T-cell (primary cell): ENCODE data around the gene DRD5. TPM values are rescaled to one million over a fixed set of nuclear protein-coding genes. Genes with fewer than 3 reads are reported as not detected.
"Not testable (repeated sequence)": the region's sequence is repeated elsewhere in the genome, so short reads cannot be mapped to it uniquely, and the experiment has no call there.

Source experiments
- ATAC-seq, 4 experiments: fragments of 200-7000 bp in 3 of 4; fragments of 150-1000 bp in 1 of 4; cut with Tn5 transposase; replicated peaks in 1 of 4; 1 replicate in 3 of 4; 2 replicates in 1 of 4; pipeline ENCODE4 v1.10.0; 2021; ENCODE audit warnings: moderate library complexity in 3 of 4, mild to moderate bottlenecking in 2 of 4, moderate number of reproducible peaks in 1 of 4
- CTCF ChIA-PET, 2 donors: fragments of 300-600 bp; sonication (Branson Sonifier 250); formaldehyde crosslinking; loops; one replicate each; lab custom pipeline; 2022; ENCODE audit warnings: antibody characterized with exemption in 2 of 2; lab: Charles Lee
- POLR2A ChIA-PET, 2 donors: fragments of 300-600 bp; sonication (Branson Sonifier 250); formaldehyde crosslinking; loops; one replicate each; lab custom pipeline; 2022; ENCODE audit warnings: antibody characterized with exemption in 2 of 2; lab: Charles Lee
- DNase-seq, 35 experiments: peaks; one replicate each; pipeline versions ENCODE4 v3.0.0 to v3.0.0-alpha.2; 2013 to 2023
- H3K27ac ChIP-seq: one replicate; pipeline ENCODE4 v1.5.1; 2013; ENCODE audit warnings: low read length
- H3K27me3 ChIP-seq, 2 experiments: replicated peaks in 1 of 2; 1 replicate in 1 of 2; 2 replicates in 1 of 2; pipeline versions ENCODE4 v1.6.1 to v1.7.0; 2013; ENCODE audit warnings: low read length in 1 of 2, mixed read lengths in 1 of 2; ENCODE audit not compliant: control insufficient read depth in 2 of 2, insufficient read depth in 2 of 2; ENCODE audit errors: extremely low read depth in 1 of 2
- H3K36me3 ChIP-seq, 2 donors: 1 replicate in 1 of 2; 2 replicates in 1 of 2; pipeline versions ENCODE4 v1.6.1 to v1.7.0; 2013; ENCODE audit warnings: low read length in 1 of 2; ENCODE audit not compliant: control insufficient read depth in 2 of 2, insufficient read depth in 1 of 2; ENCODE audit errors: extremely low read depth in 1 of 2
- H3K4me1 ChIP-seq, 2 experiments: 1 replicate in 1 of 2; 2 replicates in 1 of 2; pipeline versions ENCODE4 v1.6.1 to v1.7.0; 2013; ENCODE audit warnings: low read length in 2 of 2, mixed read lengths in 1 of 2; ENCODE audit not compliant: insufficient read depth in 2 of 2, control insufficient read depth in 1 of 2; ENCODE audit errors: extremely low read depth in 1 of 2
- H3K4me3 ChIP-seq, 2 donors: 1 replicate in 1 of 2; 2 replicates in 1 of 2; pipeline versions ENCODE4 v1.5.1 to v1.7.0; 2013; ENCODE audit warnings: mild to moderate bottlenecking in 2 of 2, low read length in 1 of 2, moderate library complexity in 1 of 2; ENCODE audit not compliant: control insufficient read depth in 1 of 2; ENCODE audit errors: extremely low read depth in 1 of 2
- H3K9me3 ChIP-seq: 2 replicates; pipeline ENCODE4 v1.7.0; 2013
- H3K27ac Mint-ChIP-seq, 2 donors: one replicate each; pipeline ENCODE4 v1.8.0; 2020 to 2021; ENCODE audit warnings: mild to moderate bottlenecking in 2 of 2, mixed read lengths in 2 of 2
- H3K27me3 Mint-ChIP-seq, 2 donors: one replicate each; pipeline ENCODE4 v1.8.0; 2021 to 2022; ENCODE audit warnings: mixed read lengths in 2 of 2
- H3K36me3 Mint-ChIP-seq: one replicate; pipeline ENCODE4 v1.8.0; 2021; ENCODE audit warnings: mixed read lengths
- H3K4me1 Mint-ChIP-seq, 3 donors: one replicate each; pipeline ENCODE4 v1.8.0; 2020 to 2022; ENCODE audit warnings: mixed read lengths in 3 of 3, mild to moderate bottlenecking in 1 of 3
- H3K4me3 Mint-ChIP-seq, 3 donors: one replicate each; pipeline ENCODE4 v1.8.0; 2020 to 2022; ENCODE audit warnings: mild to moderate bottlenecking in 3 of 3, mixed read lengths in 3 of 3, moderate library complexity in 3 of 3
- H3K9me3 Mint-ChIP-seq, 3 donors: one replicate each; pipeline ENCODE4 v1.8.0; 2020 to 2022; ENCODE audit warnings: mixed read lengths in 3 of 3
- WGBS: methylation state at CpG from one replicate; pipeline ENCODE4 v1.1.5; 2013; ENCODE audit warnings: missing lambda C conversion rate; ENCODE audit not compliant: insufficient coverage; 5-methylcytosine and 5-hydroxymethylcytosine counted together
- total RNA-seq, 35 experiments: library from RNA in 6 of 35; stranded (reverse) in 6 of 35; fragments of 120-200 nt in 1 of 35; gene quantifications; one replicate each; pipeline versions ENCODE4 v1.2.1 to v1.2.4 and lab custom pipeline; 2013 to 2026

DRD5 gene
- total RNA-seq, 5 donors from 2014 or later (not counting 1 experiment from before 2014, with no cell fraction given): not detected

DNA sequence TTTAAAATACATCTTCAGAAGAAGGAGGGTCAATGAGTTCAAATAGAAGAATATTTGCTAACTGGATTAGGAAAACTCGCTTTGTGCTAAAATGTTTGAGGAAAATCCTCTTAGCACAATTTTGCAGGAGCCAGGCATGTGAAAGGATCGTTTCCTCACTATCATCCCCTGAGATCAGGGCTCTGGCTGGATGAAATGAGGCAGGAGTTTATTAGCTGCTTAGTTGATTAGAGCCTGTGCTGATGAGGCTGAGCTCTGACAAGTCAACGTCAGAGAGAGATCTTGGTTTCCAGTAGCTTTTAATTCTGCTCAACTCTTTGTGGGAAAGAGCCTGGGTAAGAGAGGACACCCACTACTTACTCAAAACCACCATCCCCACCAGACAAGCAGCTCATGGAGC lies 8.0 kb upstream of the DRD5 start:
- Histone ChIP-seq H3K27ac (no peak overlapping the region), H3K9me3 (no peaks in the 10 kb centered on the region), H3K27me3 (peaks cover 0 to 7% of the 10 kb centered on the region in 2 experiments), H3K36me3 (no peaks in the 10 kb centered on the region), H3K4me1 (no peaks in the 10 kb centered on the region), H3K4me3 (no peak overlapping the region)
- DNase-seq: no peak
- Mint-ChIP-seq H3K4me3 (no peak overlapping the region), H3K27ac (no peak overlapping the region), H3K27me3 (peaks cover 15 to 19% of the 10 kb centered on the region in 2 donors), H3K36me3 (no peaks in the 10 kb centered on the region), H3K9me3 (no peaks in the 10 kb centered on the region), H3K4me1 (no peaks in the 10 kb centered on the region)
- ChIA-PET CTCF (interaction anchor here in 1 of 2 donors (0.6 to 0.7 kb wide), 2 partner anchors 47 to 1671 kb away, joined by 3 read pairs; no protein-coding TSS in a partner anchor), POLR2A (no interaction called here)
- WGBS: no CpG with 5 or more reads among the region's 3 CpGs
- no peak for ATAC-seq

DNA sequence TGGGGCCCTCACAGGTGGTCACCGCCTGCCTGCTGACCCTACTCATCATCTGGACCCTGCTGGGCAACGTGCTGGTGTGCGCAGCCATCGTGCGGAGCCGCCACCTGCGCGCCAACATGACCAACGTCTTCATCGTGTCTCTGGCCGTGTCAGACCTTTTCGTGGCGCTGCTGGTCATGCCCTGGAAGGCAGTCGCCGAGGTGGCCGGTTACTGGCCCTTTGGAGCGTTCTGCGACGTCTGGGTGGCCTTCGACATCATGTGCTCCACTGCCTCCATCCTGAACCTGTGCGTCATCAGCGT lies 652 bp downstream of the DRD5 start:
- DNase-seq: no peak
- Mint-ChIP-seq H3K27me3 (peaks cover 48 to 52% of the 10 kb centered on the region in 2 donors), H3K36me3 (no peaks in the 10 kb centered on the region), H3K4me3 (no peak overlapping the region), H3K9me3 (no peaks in the 10 kb centered on the region), H3K4me1 (no peaks in the 10 kb centered on the region), H3K27ac (no peak overlapping the region)
- ChIA-PET CTCF (interaction anchor here in 1 of 2 donors (0.6 kb wide), 1 partner anchor 17 kb away, joined by 3 read pairs; no protein-coding TSS in a partner anchor), POLR2A (no interaction called here)
- H3K9me3 ChIP-seq: no peaks in the 10 kb centered on the region
- peaks cover 3 to 31% of the 10 kb centered on the region in 2 experiments for H3K27me3 ChIP-seq
- WGBS: 60% methylated on average over 22 of the region's 22 CpGs
- no peak for ATAC-seq
- no peak overlapping the region for H3K27ac ChIP-seq
- H3K4me1 ChIP-seq: no peaks in the 10 kb centered on the region
- no peaks in the 10 kb centered on the region for H3K36me3 ChIP-seq
- no peak overlapping the region for H3K4me3 ChIP-seq

- not testable (repeated sequence) for H3K4me1 Mint-ChIP-seq
Measured at GRCh38 chr4:9785891-9786290, 4.5 kb downstream of the DRD5 start.

DNA sequence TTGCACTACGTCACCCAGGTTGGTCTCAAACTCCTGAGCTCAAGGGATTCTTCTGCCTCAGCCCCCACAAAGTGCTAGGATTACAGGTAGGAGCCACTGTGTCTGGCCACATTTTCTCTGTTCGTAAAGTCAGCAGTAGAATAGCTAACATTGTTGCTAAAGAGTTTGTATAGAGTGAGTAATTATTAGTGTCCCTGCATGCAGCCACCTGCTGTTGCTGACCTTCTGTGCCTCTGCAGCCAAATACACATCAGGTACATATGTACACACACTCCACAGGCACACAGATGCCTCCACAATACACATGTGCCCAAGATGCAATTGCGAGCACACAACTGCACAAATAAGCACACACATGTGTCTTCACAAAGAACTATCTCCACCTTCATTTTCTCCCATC lies 10.9 kb downstream of the DRD5 start:
- ChIA-PET CTCF (interaction anchor here in 1 of 2 donors (0.9 kb wide), 1 partner anchor 14 kb away, joined by 13 read pairs; no protein-coding TSS in a partner anchor), POLR2A (no interaction called here)
- H3K4me3 Mint-ChIP-seq: no peak overlapping the region
- no peak overlapping the region for H3K4me3 ChIP-seq
- H3K27me3 Mint-ChIP-seq: peaks cover 2 to 19% of the 10 kb centered on the region in 2 donors
- DNase-seq (no peak), ATAC-seq (no peak)
- peaks cover 0 to 2% of the 10 kb centered on the region in 2 experiments for H3K27me3 ChIP-seq
- H3K36me3 ChIP-seq: no peaks in the 10 kb centered on the region
- no peaks in the 10 kb centered on the region for H3K9me3 ChIP-seq
- WGBS: 45% methylated on average over 2 of the region's 3 CpGs
- no peaks in the 10 kb centered on the region for H3K36me3 Mint-ChIP-seq
- no peaks in the 10 kb centered on the region for H3K4me1 Mint-ChIP-seq
- H3K27ac Mint-ChIP-seq: no peak overlapping the region
- no peak overlapping the region for H3K27ac ChIP-seq
- peaks cover 2 to 10% (median 4%) of the 10 kb centered on the region in 3 donors for H3K9me3 Mint-ChIP-seq
- no peaks in the 10 kb centered on the region for H3K4me1 ChIP-seq

More at GRCh38 chr4:9785891-9786290, 4.5 kb downstream of the DRD5 start:
- CTCF ChIA-PET, DNase-seq, H3K9me3 Mint-ChIP-seq, H3K36me3 Mint-ChIP-seq, H3K4me3 Mint-ChIP-seq, H3K4me3 ChIP-seq, H3K4me1 ChIP-seq, POLR2A ChIA-PET, ATAC-seq, H3K27ac ChIP-seq, H3K27ac Mint-ChIP-seq, H3K9me3 ChIP-seq, H3K36me3 ChIP-seq: not testable (repeated sequence)
- peaks cover 2 to 19% of the 10 kb centered on the region in 2 experiments for H3K27me3 ChIP-seq
- peaks cover 23 to 45% of the 10 kb centered on the region in 2 donors for H3K27me3 Mint-ChIP-seq
- WGBS: 72% methylated on average over 3 of the region's 5 CpGs

GRCh38 chr4:9796641-9797040 lies 15.2 kb downstream of the DRD5 start:
- H3K4me3 Mint-ChIP-seq, H3K9me3 ChIP-seq, H3K4me1 Mint-ChIP-seq, H3K4me3 ChIP-seq, H3K27me3 ChIP-seq, CTCF ChIA-PET, H3K27ac ChIP-seq, H3K4me1 ChIP-seq, H3K27ac Mint-ChIP-seq, H3K9me3 Mint-ChIP-seq, H3K36me3 ChIP-seq, POLR2A ChIA-PET, H3K36me3 Mint-ChIP-seq, DNase-seq, ATAC-seq: not testable (repeated sequence)
- peaks cover 6 to 22% of the 10 kb centered on the region in 2 donors for H3K27me3 Mint-ChIP-seq
- WGBS: no CpG with 5 or more reads among the region's 2 CpGs

- Mint-ChIP-seq H3K9me3 (peaks cover 0 to 6% (median 2%) of the 10 kb centered on the region in 3 donors), H3K4me1 (no peaks in the 10 kb centered on the region)
Measured at GRCh38 chr4:9800848-9801247, 19.4 kb downstream of the DRD5 start.

GRCh38 chr4:9804918-9805317 lies 23.5 kb downstream of the DRD5 start:
- Histone ChIP-seq H3K36me3 (no peaks in the 10 kb centered on the region), H3K27ac (no peak overlapping the region), H3K4me3 (no peak overlapping the region), H3K4me1 (no peaks in the 10 kb centered on the region), H3K27me3 (peaks cover 0 to 23% of the 10 kb centered on the region in 2 experiments), H3K9me3 (no peaks in the 10 kb centered on the region)
- H3K4me3 Mint-ChIP-seq: no peak overlapping the region
- no peaks in the 10 kb centered on the region for H3K36me3 Mint-ChIP-seq
- no peaks in the 10 kb centered on the region for H3K9me3 Mint-ChIP-seq
- ChIA-PET CTCF (no interaction called here), POLR2A (no interaction called here)
- H3K27me3 Mint-ChIP-seq: peaks cover 17 to 33% of the 10 kb centered on the region in 2 donors
- no peak overlapping the region for H3K27ac Mint-ChIP-seq
- DNase-seq (no peak), ATAC-seq (no peak)
- H3K4me1 Mint-ChIP-seq: no peaks in the 10 kb centered on the region
- 87% methylated on average over 5 of the region's 5 CpGs for WGBS

More at GRCh38 chr4:9800848-9801247, 19.4 kb downstream of the DRD5 start:
- CTCF ChIA-PET: no interaction called here
- no peak overlapping the region for H3K4me3 Mint-ChIP-seq
- POLR2A ChIA-PET: no interaction called here
- DNase-seq: no peak
- peaks cover 0 to 18% of the 10 kb centered on the region in 2 experiments for H3K27me3 ChIP-seq
- H3K27me3 Mint-ChIP-seq: peaks cover 18 to 42% of the 10 kb centered on the region in 2 donors
- H3K36me3 Mint-ChIP-seq: no peaks in the 10 kb centered on the region
- H3K4me1 ChIP-seq: no peaks in the 10 kb centered on the region
- no peaks in the 10 kb centered on the region for H3K9me3 ChIP-seq
- 80% methylated on average over 1 of the region's 4 CpGs for WGBS
- H3K27ac Mint-ChIP-seq: no peak overlapping the region
- no peak overlapping the region for H3K4me3 ChIP-seq
- ATAC-seq: no peak
- no peak overlapping the region for H3K27ac ChIP-seq
- H3K36me3 ChIP-seq: no peaks in the 10 kb centered on the region
